H1 (cell line): ENCODE results near the gene CUX1. TPM values are rescaled to one million over a fixed set of nuclear protein-coding genes. Genes with fewer than 3 reads are reported as not detected.

ENCODE experiments used
- CHD2 ChIP-seq: IDR thresholded peaks from 2 replicates; pipeline ENCODE4 v1.6.1; 2012; ENCODE audit warnings: low read length, improper control_type of control experiment
- FOSL1 ChIP-seq: IDR thresholded peaks from 2 replicates; pipeline ENCODE4 v1.6.1; 2011; ENCODE audit warnings: mild to moderate bottlenecking, low read depth, low read length, moderate library complexity; ENCODE audit not compliant: insufficient read depth
- KDM4A ChIP-seq: IDR thresholded peaks from one replicate; pipeline ENCODE4 v1.7.1; 2012; ENCODE audit warnings: low read depth, mild to moderate bottlenecking, moderate library complexity, low read length, inconsistent platforms; ENCODE audit not compliant: severe bottlenecking
- SIN3A ChIP-seq, 2 experiments: IDR thresholded peaks in 1 of 2; conservative IDR thresholded peaks in 1 of 2; 2 replicates each; pipeline ENCODE4 v1.6.1; 2011 to 2012; ENCODE audit warnings: low read length in 2 of 2, improper control_type of control experiment in 1 of 2, low read depth in 1 of 2, mild to moderate bottlenecking in 1 of 2
- ZNF274 ChIP-seq: IDR thresholded peaks from 2 replicates; pipeline ENCODE4 v1.7.0; 2012; ENCODE audit warnings: low read length, borderline replicate concordance; ENCODE audit errors: extremely low read depth
- polyA plus RNA-seq, 7 experiments: library from polyadenylated mRNA; depleted of rRNA in 3 of 7; stranded (reverse) in 5 of 7; unstranded in 2 of 7; fragments of >200 nt in 5 of 7; fragments of 200-250 nt in 2 of 7; gene quantifications; 1 replicate in 5 of 7; 2 replicates in 1 of 7; 4 replicates in 1 of 7; pipeline versions ENCODE4 v1.2.1 to v1.2.3, GENCODE V29; 2011 to 2013; ENCODE audit warnings: missing spikeins in 2 of 7, mixed read lengths in 2 of 7
- total RNA-seq: library from RNA; stranded (reverse); fragmentation: NEBNext Ultra II Directional; extraction: Animal tissue kit (Norgen Biotek cat#: 25700); gene quantifications from 2 replicates; pipeline ENCODE4 v1.2.1, GENCODE V29; 2021

The CUX1 gene
- total and polyA plus RNA-seq, 2 of the 8 experiments (the other 6 are each of a cell fraction or from before 2014, with no cell fraction given): 21.6 to 65.9 TPM

DNA sequence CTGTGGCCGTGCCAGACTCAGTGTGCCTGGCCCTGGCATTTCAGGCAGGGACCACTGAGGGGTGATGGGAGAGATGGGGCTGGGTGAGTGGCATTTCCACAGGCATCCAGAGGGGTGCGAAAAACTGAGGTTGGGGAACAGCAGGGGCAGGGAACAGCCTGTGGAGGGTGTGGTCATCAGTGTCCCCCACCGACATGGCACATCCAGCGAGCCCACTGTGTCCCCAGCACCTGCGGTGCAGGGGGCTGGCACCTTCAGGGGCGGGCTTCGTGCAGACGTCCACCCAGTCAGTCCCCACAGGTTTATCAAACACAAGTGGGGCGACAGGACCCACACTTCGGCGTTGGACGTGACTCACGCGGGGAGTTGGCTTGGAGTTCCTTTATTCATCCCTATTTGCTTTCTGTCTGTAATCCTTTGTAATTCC is 14.8 kb downstream of the CUX1 start (continued):
- TF ChIP-seq KDM4A (no peak), CHD2 (no peak), SIN3A (conservative IDR thresholded peaks at IDR 0.05 in 1 of 2, IDR thresholded peaks at IDR 0.05 in 1 of 2; ENCODE audit: low read depth in 1 of 2, low read length in 2 of 2) (no peak), ZNF274 (no peak), FOSL1 (no peak)
- TF ChIP-seq, all 59 proteins: peak for 0
